ENCODE measurements around the gene PEAK3.

PEAK3 gene

GRCh38 chr19:2270423-2271233, 11.3 kb downstream of the PEAK3 start:
- DNase-seq (ENCODE audit: low spot score) = peak; percentile 73

- DNase-seq (ENCODE audit: low spot score) = no peak
Observed at GRCh38 chr19:2270157-2270422, 11.9 kb downstream of the PEAK3 start.

- DNase-seq (ENCODE audit: low spot score) = peak; percentile 99
Observed at GRCh38 chr19:2269244-2270156, 12.5 kb downstream of the PEAK3 start.

- no peak for DNase-seq (ENCODE audit: low spot score)
Observed at GRCh38 chr19:2268861-2269243, 13.1 kb downstream of the PEAK3 start.

- DNase-seq (ENCODE audit: low spot score) = no peak
Observed at GRCh38 chr19:2268480-2268830, 13.5 kb downstream of the PEAK3 start.

GRCh38 chr19:2266183-2266993, 15.6 kb downstream of the PEAK3 start:
- DNase-seq (ENCODE audit: low spot score) = no peak

GRCh38 chr19:2261438-2262172, 20.4 kb downstream of the PEAK3 start:
- no peak for DNase-seq (ENCODE audit: low spot score)

GRCh38 chr19:2260341-2260805, 21.6 kb downstream of the PEAK3 start:
- no peak for DNase-seq (ENCODE audit: low spot score)

- no peak for DNase-seq (ENCODE audit: low spot score)
Observed at GRCh38 chr19:2259336-2259735, 22.6 kb downstream of the PEAK3 start.

- DNase-seq (ENCODE audit: low spot score) = no peak
Observed at GRCh38 chr19:2255982-2256685, 25.8 kb downstream of the PEAK3 start, which contains the start of gene JSRP1. Gene JSRP1, minus strand, starts transcription at chr19:2256417. Its CDS starts 1,103 bp downstream, at chr19:2255314.

GRCh38 chr19:2255112-2255845, 26.7 kb downstream of the PEAK3 start:
- DNase-seq (ENCODE audit: low spot score) = no peak

- DNase-seq (ENCODE audit: low spot score) = peak; percentile 82
Observed at GRCh38 chr19:2254064-2254872, 27.7 kb downstream of the PEAK3 start.

GRCh38 chr19:2253106-2254063, 28.6 kb downstream of the PEAK3 start:
- DNase-seq (ENCODE audit: low spot score) = peak; percentile 74

GRCh38 chr19:2252797-2253105, 29.2 kb downstream of the PEAK3 start:
- DNase-seq (ENCODE audit: low spot score) = no peak

- DNase-seq (ENCODE audit: low spot score) = no peak
Observed at GRCh38 chr19:2252055-2252796, 29.7 kb downstream of the PEAK3 start.

- no peak for DNase-seq (ENCODE audit: low spot score)
Observed at GRCh38 chr19:2251106-2252054, 30.6 kb downstream of the PEAK3 start.

- DNase-seq (ENCODE audit: low spot score) = no peak
Observed at GRCh38 chr19:2250766-2251105, 31.2 kb downstream of the PEAK3 start.

Measured in ecto neural progenitor cell (in vitro differentiated cells).